NCI-H2081 (cell line): ENCODE measurements around the gene EPN2.
A peak's percentile ranks its signal among the peaks of the same experiment; 100 is the strongest.

ENCODE experiments used
- DNase-seq, 2 experiments: peaks; one replicate each; lab custom pipeline; 2025; lab: John Stamatoyannopoulos, UW

Gene EPN2

DNA sequence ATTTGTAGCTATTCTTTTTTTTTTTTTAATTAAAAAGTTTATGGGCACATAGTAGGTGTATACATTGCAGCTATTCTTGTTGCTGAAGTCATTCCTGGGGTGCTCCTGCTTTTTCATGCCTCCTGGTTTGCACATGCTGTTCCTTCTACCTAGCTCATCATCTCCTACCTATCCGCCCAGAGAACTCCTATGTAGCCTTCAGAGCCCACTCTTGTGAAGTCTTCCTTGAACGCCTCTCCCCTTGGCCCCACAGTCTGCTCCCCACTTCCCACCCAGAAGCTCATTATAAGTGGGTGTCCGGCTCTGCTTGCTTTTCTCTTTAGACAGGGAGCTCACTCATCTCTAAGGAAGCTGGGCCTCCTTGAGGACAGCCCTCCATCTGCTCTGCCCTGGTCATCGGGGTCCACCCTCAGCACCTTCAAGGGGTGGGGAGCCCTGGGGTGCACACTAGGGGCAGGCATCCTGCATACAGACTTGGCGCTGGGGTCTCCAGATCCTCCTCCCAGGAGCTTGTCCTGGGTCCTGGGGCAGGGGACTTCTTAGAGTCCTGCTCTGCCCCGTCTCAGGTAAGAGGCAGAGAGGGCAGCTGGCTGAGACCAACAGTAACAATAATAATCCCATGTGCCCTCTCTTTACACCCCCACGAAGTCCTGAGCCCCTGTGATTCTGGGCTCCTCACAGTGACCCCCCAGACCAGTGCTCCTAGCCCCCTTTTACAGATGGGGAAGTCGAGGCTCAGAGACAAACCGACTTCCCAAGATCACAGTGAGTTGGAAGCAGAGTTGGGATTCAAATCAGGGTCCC is 128.9 kb downstream of the EPN2 start:
- DNase-seq = no peak

- no peak for DNase-seq
Observed at GRCh38 chr17:19366637-19366972, 129.4 kb downstream of the EPN2 start.

- DNase-seq = no peak
Observed at GRCh38 chr17:19368229-19368628, 131.1 kb downstream of the EPN2 start.

DNA sequence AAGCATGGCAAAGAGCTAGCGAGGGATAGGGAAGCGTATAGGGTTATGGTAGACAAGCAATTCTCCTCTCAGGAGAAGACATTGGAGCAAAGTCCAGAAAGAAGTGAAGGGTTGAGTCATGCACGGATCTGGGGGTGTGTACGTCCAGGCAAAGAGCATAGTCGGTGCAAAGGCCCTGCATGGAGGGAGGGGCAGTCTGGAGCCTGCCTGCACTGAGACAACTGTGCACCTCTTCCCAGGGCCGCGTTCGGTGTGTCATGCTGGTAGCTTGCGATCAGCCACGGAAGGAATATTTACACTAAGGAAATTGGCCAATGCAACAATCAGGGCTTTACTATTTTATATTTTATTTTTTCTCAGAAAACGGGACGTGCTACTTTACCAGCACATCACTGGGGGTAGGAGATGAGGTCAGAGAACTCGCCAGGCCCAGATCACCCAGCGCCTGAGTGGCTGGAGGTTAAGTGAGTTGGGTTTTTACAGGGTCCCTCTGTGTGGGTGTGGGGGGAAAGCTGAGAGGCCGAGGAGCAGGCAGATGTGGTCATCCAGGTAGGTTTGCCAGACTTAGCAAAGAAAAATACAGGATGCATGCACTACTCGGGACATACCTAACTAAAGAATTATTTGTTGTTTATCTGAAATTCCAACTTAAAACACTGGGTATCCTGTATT is 132.1 kb downstream of the EPN2 start:
- DNase-seq = no peak

GRCh38 chr17:19369846-19370492 is 132.8 kb downstream of the EPN2 start:
- DNase-seq = no peak

GRCh38 chr17:19370493-19370960 is 133.4 kb downstream of the EPN2 start:
- DNase-seq = no peak

- no peak for DNase-seq
Observed at GRCh38 chr17:19371259-19372010, 134.3 kb downstream of the EPN2 start.

DNA sequence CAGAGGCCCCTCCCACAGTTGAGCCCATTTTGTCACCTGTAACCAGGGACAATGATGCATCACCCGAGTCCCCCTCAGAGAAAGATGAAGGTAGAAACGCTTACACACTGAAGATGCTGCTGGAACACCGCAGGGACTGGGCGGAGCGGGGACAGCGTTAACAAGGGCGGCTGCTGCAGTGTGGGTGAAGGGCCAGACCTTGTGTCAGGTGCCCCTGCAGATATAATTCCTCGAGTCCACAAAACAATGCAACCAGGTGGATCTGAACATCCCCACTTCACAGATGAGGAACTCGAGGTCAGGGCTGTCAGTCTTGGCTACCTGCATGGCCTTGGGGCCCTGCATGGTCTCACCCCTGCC is 134.8 kb downstream of the EPN2 start:
- DNase-seq = no peak

DNA sequence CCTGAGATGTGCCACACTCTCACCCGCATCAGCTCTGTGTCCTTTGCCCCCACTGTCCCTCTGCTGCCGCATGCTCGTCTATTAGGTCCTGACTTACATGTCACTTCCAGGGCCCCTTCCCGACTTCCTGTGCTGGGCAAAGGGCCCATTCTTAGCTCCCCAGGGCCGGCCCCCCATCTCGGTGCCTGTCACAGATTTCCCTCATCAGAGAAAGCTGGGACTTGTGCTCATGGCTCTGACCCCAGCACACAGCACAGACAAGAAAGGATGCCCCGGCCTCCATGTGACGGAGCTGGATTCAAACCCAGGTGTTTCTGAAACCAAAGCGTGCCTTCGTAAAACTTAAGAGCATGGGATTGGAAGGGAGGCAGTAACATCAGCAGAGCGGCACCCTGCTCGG is 135.3 kb downstream of the EPN2 start:
- DNase-seq = no peak

GRCh38 chr17:19372866-19373504 is 135.8 kb downstream of the EPN2 start:
- no peak for DNase-seq

DNA sequence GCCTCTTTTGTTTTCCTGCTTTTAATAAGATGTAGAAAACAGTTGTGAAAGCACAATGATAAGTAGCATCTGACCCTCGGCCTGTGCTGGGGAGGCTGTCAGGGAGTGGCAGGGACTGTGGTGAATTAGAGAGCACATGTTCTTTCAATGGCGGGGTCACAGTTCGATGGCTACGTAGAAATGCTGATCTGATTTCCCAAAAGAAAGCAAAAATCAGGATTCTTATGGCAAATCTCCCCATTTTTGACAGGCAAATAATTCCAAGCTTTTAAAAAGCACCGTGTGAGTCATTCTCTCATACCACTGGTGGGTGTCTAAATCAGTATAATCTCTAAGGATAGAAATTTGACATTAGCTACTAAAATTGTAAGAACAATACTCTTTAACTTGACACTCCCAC is 137.0 kb downstream of the EPN2 start:
- DNase-seq = no peak

- DNase-seq = no peak
Observed at GRCh38 chr17:19375732-19376131, 138.6 kb downstream of the EPN2 start.

DNA sequence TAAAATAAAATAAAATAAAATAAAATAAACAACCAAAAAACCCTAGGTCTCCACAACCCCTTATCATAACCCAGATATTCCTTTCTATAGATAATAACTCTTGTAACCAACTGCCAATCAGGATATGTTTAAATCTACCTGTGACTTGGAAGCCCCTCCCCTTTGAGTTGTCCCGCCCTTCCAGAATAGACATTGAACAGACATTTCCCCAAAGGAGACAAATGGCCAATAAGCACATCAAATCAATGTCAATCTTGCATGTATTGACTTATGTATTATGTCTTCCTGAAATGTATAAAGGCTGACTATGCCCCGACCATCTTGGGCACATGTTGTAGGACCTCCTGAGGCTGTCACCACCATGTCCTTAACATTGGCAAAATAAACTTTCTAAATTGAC is 139.6 kb downstream of the EPN2 start:
- DNase-seq = peak in 1 of 2 experiments; percentile 18

GRCh38 chr17:19377602-19378415 is 140.6 kb downstream of the EPN2 start:
- DNase-seq = peak; percentile 95 to 96

GRCh38 chr17:19378416-19379360 is 141.5 kb downstream of the EPN2 start, which contains the start of gene MAPK7:
MAPK7 (plus strand) TSS chr17:19378498; CDS start chr17:19378901, 403 bp downstream.
- peak in 1 of 2 experiments; percentile 43 for DNase-seq

GRCh38 chr17:19379361-19380065 is 142.3 kb downstream of the EPN2 start:
- no peak for DNase-seq

GRCh38 chr17:19380481-19381301 is 143.5 kb downstream of the EPN2 start:
- no peak for DNase-seq

GRCh38 chr17:19381361-19381740 is 144.2 kb downstream of the EPN2 start:
- DNase-seq = no peak
